ENCODE data around the gene ASXL2. TPM values are rescaled to one million over a fixed set of nuclear protein-coding genes. Genes with fewer than 3 reads are reported as not detected.

Gene ASXL2
- total RNA-seq, 5 donors from 2014 or later (not counting 1 experiment from before 2014, with no cell fraction given): 36.3 to 53.2 (median 48.3) TPM

- Mint-ChIP-seq H3K9me3 (no peaks in the 10 kb centered on the region), H3K4me3 (no peak overlapping the region), H3K36me3 (peaks cover 42% of the 10 kb centered on the region), H3K27me3 (no peaks in the 10 kb centered on the region), H3K4me1 (peaks cover 29 to 55% (median 50%) of the 10 kb centered on the region in 3 donors), H3K27ac (peak overlapping the region in 1 of 2 donors; percentile 41)
- H3K27ac ChIP-seq (ENCODE audit: low read length): no peak overlapping the region
- H3K9me3 ChIP-seq: no peaks in the 10 kb centered on the region
- H3K4me1 ChIP-seq (ENCODE audit: control insufficient read depth in 1 of 2, extremely low read depth in 1 of 2, insufficient read depth in 2 of 2, low read length in 2 of 2): no peaks in the 10 kb centered on the region
- H3K27me3 ChIP-seq (replicated peaks in 1 of 2; ENCODE audit: control insufficient read depth in 2 of 2, extremely low read depth in 1 of 2, insufficient read depth in 2 of 2, low read length in 1 of 2): no peaks in the 10 kb centered on the region
- H3K4me3 ChIP-seq (ENCODE audit: control insufficient read depth in 1 of 2, extremely low read depth in 1 of 2, low read length in 1 of 2): no peak overlapping the region
- ATAC-seq (replicated peaks in 1 of 4) (no peak), DNase-seq (no peak)
- CTCF ChIA-PET: interaction anchor here in 1 of 2 donors (0.5 kb wide), 1 partner anchor 143 kb away, joined by 3 read pairs; no protein-coding TSS in a partner anchor
- WGBS (ENCODE audit: insufficient coverage): no CpG with 5 or more reads among the region's 2 CpGs
- POLR2A ChIA-PET: interaction anchor here in 1 of 2 donors (0.6 kb wide), 1 partner anchor 526 kb away, joined by 3 read pairs; no protein-coding TSS in a partner anchor
- peaks cover 8 to 28% of the 10 kb centered on the region in 2 donors for H3K36me3 ChIP-seq (ENCODE audit: control insufficient read depth in 2 of 2, extremely low read depth in 1 of 2, insufficient read depth in 1 of 2, low read length in 1 of 2)
Measured at GRCh38 chr2:25808006-25808383, 70.3 kb downstream of the ASXL2 start.

- no peak overlapping the region for H3K27ac Mint-ChIP-seq
- no peaks in the 10 kb centered on the region for H3K4me1 ChIP-seq (ENCODE audit: control insufficient read depth in 1 of 2, extremely low read depth in 1 of 2, insufficient read depth in 2 of 2, low read length in 2 of 2)
- H3K36me3 ChIP-seq (ENCODE audit: control insufficient read depth in 2 of 2, extremely low read depth in 1 of 2, insufficient read depth in 1 of 2, low read length in 1 of 2): peaks cover 8 to 28% of the 10 kb centered on the region in 2 donors
- no peak overlapping the region for H3K4me3 ChIP-seq (ENCODE audit: control insufficient read depth in 1 of 2, extremely low read depth in 1 of 2, low read length in 1 of 2)
- DNase-seq (no peak), ATAC-seq (replicated peaks in 1 of 4) (no peak)
- CTCF ChIA-PET: no interaction called here
- no peaks in the 10 kb centered on the region for H3K27me3 Mint-ChIP-seq
- H3K9me3 Mint-ChIP-seq: no peaks in the 10 kb centered on the region
- no peaks in the 10 kb centered on the region for H3K9me3 ChIP-seq
- POLR2A ChIA-PET: no interaction called here
- H3K36me3 Mint-ChIP-seq: peaks cover 39% of the 10 kb centered on the region
- WGBS (ENCODE audit: insufficient coverage): no CpG with 5 or more reads among the region's 1 CpG
- no peak overlapping the region for H3K4me3 Mint-ChIP-seq
- peaks cover 29 to 53% (median 48%) of the 10 kb centered on the region in 3 donors for H3K4me1 Mint-ChIP-seq
- no peak overlapping the region for H3K27ac ChIP-seq (ENCODE audit: low read length)
- H3K27me3 ChIP-seq (replicated peaks in 1 of 2; ENCODE audit: control insufficient read depth in 2 of 2, extremely low read depth in 1 of 2, insufficient read depth in 2 of 2, low read length in 1 of 2): no peaks in the 10 kb centered on the region
Measured at GRCh38 chr2:25806941-25807340, 71.3 kb downstream of the ASXL2 start.

GRCh38 chr2:25805987-25806386, 72.3 kb downstream of the ASXL2 start:
- no peaks in the 10 kb centered on the region for H3K27me3 ChIP-seq (replicated peaks in 1 of 2; ENCODE audit: control insufficient read depth in 2 of 2, extremely low read depth in 1 of 2, insufficient read depth in 2 of 2, low read length in 1 of 2)
- no peak overlapping the region for H3K4me3 ChIP-seq (ENCODE audit: control insufficient read depth in 1 of 2, extremely low read depth in 1 of 2, low read length in 1 of 2)
- no peaks in the 10 kb centered on the region for H3K27me3 Mint-ChIP-seq
- H3K4me1 Mint-ChIP-seq: peaks cover 39 to 61% (median 56%) of the 10 kb centered on the region in 3 donors
- no peak overlapping the region for H3K27ac ChIP-seq (ENCODE audit: low read length)
- ChIA-PET POLR2A (interaction anchor here in 1 of 2 donors (0.6 kb wide), 1 partner anchor 60 kb away, joined by 5 read pairs; no protein-coding TSS in a partner anchor), CTCF (no interaction called here)
- peak overlapping the region in 1 of 2 donors; percentile 37 for H3K27ac Mint-ChIP-seq
- no peaks in the 10 kb centered on the region for H3K4me1 ChIP-seq (ENCODE audit: control insufficient read depth in 1 of 2, extremely low read depth in 1 of 2, insufficient read depth in 2 of 2, low read length in 2 of 2)
- no peak for DNase-seq
- no peaks in the 10 kb centered on the region for H3K9me3 Mint-ChIP-seq
- peaks cover 46% of the 10 kb centered on the region for H3K36me3 Mint-ChIP-seq
- H3K4me3 Mint-ChIP-seq: no peak overlapping the region
- no CpG with 5 or more reads among the region's 2 CpGs for WGBS (ENCODE audit: insufficient coverage)
- H3K9me3 ChIP-seq: no peaks in the 10 kb centered on the region
- ATAC-seq (replicated peaks in 1 of 4): no peak
- H3K36me3 ChIP-seq (ENCODE audit: control insufficient read depth in 2 of 2, extremely low read depth in 1 of 2, insufficient read depth in 1 of 2, low read length in 1 of 2): peaks cover 8 to 28% of the 10 kb centered on the region in 2 donors

- POLR2A ChIA-PET: interaction anchor here in 1 of 2 donors (0.5 kb wide), 1 partner anchor 29 kb away, joined by 3 read pairs; no protein-coding TSS in a partner anchor
- Mint-ChIP-seq H3K36me3 (peaks cover 44% of the 10 kb centered on the region), H3K4me1 (peaks cover 34 to 56% (median 51%) of the 10 kb centered on the region in 3 donors), H3K9me3 (no peaks in the 10 kb centered on the region), H3K27ac (no peak overlapping the region), H3K4me3 (no peak overlapping the region), H3K27me3 (no peaks in the 10 kb centered on the region)
- DNase-seq (no peak), ATAC-seq (replicated peaks in 1 of 4) (no peak)
- no peak overlapping the region for H3K27ac ChIP-seq (ENCODE audit: low read length)
- CTCF ChIA-PET: no interaction called here
- H3K4me1 ChIP-seq (ENCODE audit: control insufficient read depth in 1 of 2, extremely low read depth in 1 of 2, insufficient read depth in 2 of 2, low read length in 2 of 2): no peaks in the 10 kb centered on the region
- H3K36me3 ChIP-seq (ENCODE audit: control insufficient read depth in 2 of 2, extremely low read depth in 1 of 2, insufficient read depth in 1 of 2, low read length in 1 of 2): peaks cover 3 to 22% of the 10 kb centered on the region in 2 donors
- no peaks in the 10 kb centered on the region for H3K27me3 ChIP-seq (replicated peaks in 1 of 2; ENCODE audit: control insufficient read depth in 2 of 2, extremely low read depth in 1 of 2, insufficient read depth in 2 of 2, low read length in 1 of 2)
- H3K9me3 ChIP-seq: no peaks in the 10 kb centered on the region
- WGBS (ENCODE audit: insufficient coverage): 60% methylated on average over 1 of the region's 3 CpGs
- no peak overlapping the region for H3K4me3 ChIP-seq (ENCODE audit: control insufficient read depth in 1 of 2, extremely low read depth in 1 of 2, low read length in 1 of 2)
Measured at GRCh38 chr2:25804338-25804737, 73.9 kb downstream of the ASXL2 start.

GRCh38 chr2:25799301-25799700, 79.0 kb downstream of the ASXL2 start:
- Histone ChIP-seq H3K27ac (ENCODE audit: low read length) (no peak overlapping the region), H3K4me3 (ENCODE audit: control insufficient read depth in 1 of 2, extremely low read depth in 1 of 2, low read length in 1 of 2) (no peak overlapping the region), H3K4me1 (ENCODE audit: control insufficient read depth in 1 of 2, extremely low read depth in 1 of 2, insufficient read depth in 2 of 2, low read length in 2 of 2) (peaks cover 15 to 19% of the 10 kb centered on the region in 2 experiments), H3K9me3 (no peaks in the 10 kb centered on the region), H3K27me3 (replicated peaks in 1 of 2; ENCODE audit: control insufficient read depth in 2 of 2, extremely low read depth in 1 of 2, insufficient read depth in 2 of 2, low read length in 1 of 2) (no peaks in the 10 kb centered on the region), H3K36me3 (ENCODE audit: control insufficient read depth in 2 of 2, extremely low read depth in 1 of 2, insufficient read depth in 1 of 2, low read length in 1 of 2) (peaks cover 9 to 31% of the 10 kb centered on the region in 2 donors)
- peaks cover 73 to 77% (median 75%) of the 10 kb centered on the region in 3 donors for H3K4me1 Mint-ChIP-seq
- CTCF ChIA-PET: no interaction called here
- ATAC-seq (replicated peaks in 1 of 4) (no peak), DNase-seq (no peak)
- peaks cover 52% of the 10 kb centered on the region for H3K36me3 Mint-ChIP-seq
- H3K27me3 Mint-ChIP-seq: no peaks in the 10 kb centered on the region
- 100% methylated on average over 1 of the region's 1 CpG for whole genome bisulfite sequencing (ENCODE audit: insufficient coverage)
- peak overlapping the region; percentile 37 to 74 for H3K27ac Mint-ChIP-seq
- H3K9me3 Mint-ChIP-seq: no peaks in the 10 kb centered on the region
- H3K4me3 Mint-ChIP-seq: no peak overlapping the region
- POLR2A ChIA-PET: interaction anchor here (0.7 to 0.9 kb wide), 2 partner anchors 11 to 64 kb away, joined by 3 to 5 read pairs; no protein-coding TSS in a partner anchor

- H3K27me3 ChIP-seq (replicated peaks in 1 of 2; ENCODE audit: control insufficient read depth in 2 of 2, extremely low read depth in 1 of 2, insufficient read depth in 2 of 2, low read length in 1 of 2): no peaks in the 10 kb centered on the region
- peaks cover 9 to 19% of the 10 kb centered on the region in 2 donors for H3K36me3 ChIP-seq (ENCODE audit: control insufficient read depth in 2 of 2, extremely low read depth in 1 of 2, insufficient read depth in 1 of 2, low read length in 1 of 2)
- WGBS (ENCODE audit: insufficient coverage): no CpG with 5 or more reads among the region's 5 CpGs
- peak overlapping the region; percentile 94 to 98 for H3K27ac Mint-ChIP-seq
- ATAC-seq (replicated peaks in 1 of 4) (no peak), DNase-seq (no peak)
- H3K9me3 ChIP-seq: no peaks in the 10 kb centered on the region
- H3K9me3 Mint-ChIP-seq: no peaks in the 10 kb centered on the region
- CTCF ChIA-PET: no interaction called here
- POLR2A ChIA-PET: no interaction called here
- peak overlapping the region in 2 of 3 donors; percentile 13 to 14 for H3K4me3 Mint-ChIP-seq
- H3K4me1 ChIP-seq (ENCODE audit: control insufficient read depth in 1 of 2, extremely low read depth in 1 of 2, insufficient read depth in 2 of 2, low read length in 2 of 2): peaks cover 22 to 33% of the 10 kb centered on the region in 2 experiments
- peaks cover 77 to 86% (median 81%) of the 10 kb centered on the region in 3 donors for H3K4me1 Mint-ChIP-seq
- H3K27ac ChIP-seq (ENCODE audit: low read length): peak overlapping the region; percentile 22
- no peak overlapping the region for H3K4me3 ChIP-seq (ENCODE audit: control insufficient read depth in 1 of 2, extremely low read depth in 1 of 2, low read length in 1 of 2)
- H3K27me3 Mint-ChIP-seq: no peaks in the 10 kb centered on the region
- peaks cover 43% of the 10 kb centered on the region for H3K36me3 Mint-ChIP-seq
Measured at GRCh38 chr2:25797620-25798488, 80.4 kb downstream of the ASXL2 start.
